SK-N-SH (cell line): ENCODE data around the gene SSR4.

Experiments used
- CTCF ChIP-seq: fragments of 200-600 bp; sonication (generic); IDR thresholded peaks from 2 replicates; pipeline ENCODE4 v1.6.1; 2017; ENCODE audit warnings: antibody characterized with exemption, mild to moderate bottlenecking, moderate library complexity
- EP300 ChIP-seq, 2 experiments: IDR thresholded peaks; 2 replicates each; pipeline versions ENCODE4 v1.4.0 to v1.6.1; 2012; ENCODE audit warnings: borderline replicate concordance in 1 of 2, low read depth in 1 of 2, low read length in 1 of 2
- FOXJ3 ChIP-seq: sonication (generic); formaldehyde crosslinking; IDR thresholded peaks from 2 replicates; pipeline ENCODE4 v1.5.1; 2020; ENCODE audit warnings: mild to moderate bottlenecking, missing genetic modification reagents
- JUND ChIP-seq: IDR thresholded peaks from 2 replicates; pipeline ENCODE4 v1.4.0; 2012
- MXI1 ChIP-seq: IDR thresholded peaks from 2 replicates; pipeline ENCODE4 v1.6.1; 2012; ENCODE audit warnings: mild to moderate bottlenecking, low read depth, low read length, improper control_type of control experiment
- NFIC ChIP-seq: IDR thresholded peaks from 2 replicates; pipeline ENCODE4 v1.4.0; 2012; ENCODE audit warnings: borderline replicate concordance
- POLR2AphosphoS5 ChIP-seq: IDR thresholded peaks from 2 replicates; pipeline ENCODE4 v1.6.1; 2012; ENCODE audit warnings: low read depth, low read length
- RAD21 ChIP-seq: IDR thresholded peaks from 2 replicates; pipeline ENCODE4 v1.6.1; 2012; ENCODE audit warnings: mild to moderate bottlenecking, low read length
- RCOR1 ChIP-seq: fragments of 150-350 bp; IDR thresholded peaks from 2 replicates; pipeline ENCODE4 v1.6.1; 2017; ENCODE audit warnings: antibody characterized with exemption, low read length
- REST ChIP-seq: IDR thresholded peaks from 2 replicates; pipeline ENCODE4 v1.6.1; 2012; ENCODE audit warnings: mild to moderate bottlenecking, low read depth, low read length, moderate library complexity
- RFX5 ChIP-seq: IDR thresholded peaks from 2 replicates; pipeline ENCODE4 v1.6.1; 2012; ENCODE audit warnings: mild to moderate bottlenecking, improper control_type of control experiment, low read length
- TAF1 ChIP-seq: IDR thresholded peaks from 2 replicates; pipeline ENCODE4 v1.6.1; 2012; ENCODE audit warnings: low read depth, mild to moderate bottlenecking, low read length, moderate library complexity, borderline replicate concordance
- USF2 ChIP-seq: fragments of 150-350 bp; IDR thresholded peaks from 2 replicates; pipeline ENCODE4 v1.6.1; 2017; ENCODE audit warnings: antibody characterized with exemption, low read length, low read depth, borderline replicate concordance
- ZBTB33 ChIP-seq: IDR thresholded peaks from 2 replicates; pipeline ENCODE4 v1.4.0; 2012; ENCODE audit warnings: low read depth, borderline replicate concordance

GRCh38 chrX:153763298-153763932 is 31.1 kb upstream of the SSR4 start:
- TF ChIP-seq RFX5 (no peak), CTCF (no peak), RAD21 (no peak), POLR2AphosphoS5 (no peak), REST (no peak), USF2 (no peak), NFIC (no peak), EP300 (IDR thresholded peaks at IDR 0.05; ENCODE audit: borderline replicate concordance in 1 of 2, low read depth in 1 of 2, low read length in 1 of 2) (no peak), MXI1 (no peak), TAF1 (no peak), RCOR1 (no peak), ZBTB33 (no peak), FOXJ3 (CRISPR knock-in tag) (no peak), JUND (no peak)
